Stimulated activated CD8-positive, alpha-beta memory T cell treated with anti-CD3 and anti-CD28 coated beads, Interleukin-2, amount 100 ng/mL, for 1 hour (primary cell): Measurements from ENCODE around the gene NPAS2.

Source experiments
- DNase-seq, 2 donors: peaks; one replicate each; pipeline ENCODE4 v3.0.0-alpha.2; 2020; ENCODE audit warnings: low read depth in 2 of 2

Gene NPAS2

DNA sequence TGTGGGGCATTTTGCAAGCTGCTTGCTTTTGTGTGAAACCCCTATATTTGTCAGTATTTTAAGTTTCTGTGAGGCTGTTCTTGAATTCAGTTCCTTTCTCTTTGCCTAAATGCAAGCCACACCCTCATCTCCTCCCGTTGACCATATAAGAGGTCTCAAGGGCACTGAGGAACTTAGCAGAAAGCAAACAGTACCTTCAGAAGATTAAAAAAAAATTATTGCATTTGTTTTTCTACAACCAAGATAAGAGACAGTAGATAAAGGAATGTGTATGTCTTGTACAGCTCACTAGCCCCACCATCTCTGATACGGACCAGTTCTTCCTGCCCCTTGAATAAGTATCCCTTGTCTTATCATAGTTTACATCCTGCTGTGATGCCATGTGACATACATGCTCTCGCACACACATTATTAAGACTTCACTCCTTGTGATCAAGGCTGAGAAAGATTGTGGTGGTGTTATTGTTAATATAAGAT lies 64.2 kb downstream of the NPAS2 start:
- no peak for DNase-seq

DNA sequence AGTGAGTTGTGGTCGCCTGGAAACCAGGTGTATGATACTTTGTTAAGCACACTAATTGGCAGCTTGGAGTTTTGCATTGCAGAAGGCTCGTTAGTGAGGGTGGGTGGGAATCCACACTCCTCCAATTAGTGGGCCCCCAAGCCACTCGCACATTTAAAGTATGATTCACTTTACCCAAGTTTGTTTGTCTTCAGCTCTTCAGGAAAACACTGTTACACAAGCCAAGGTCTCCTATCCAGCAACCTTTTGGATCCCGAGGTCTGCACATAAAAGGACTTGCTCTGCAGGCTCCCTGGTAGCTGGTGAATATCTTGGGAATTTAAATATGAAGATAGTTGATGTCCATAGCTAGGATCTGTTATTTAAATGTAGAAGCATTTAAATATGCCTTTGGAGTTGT lies 66.1 kb downstream of the NPAS2 start:
- DNase-seq: no peak

DNA sequence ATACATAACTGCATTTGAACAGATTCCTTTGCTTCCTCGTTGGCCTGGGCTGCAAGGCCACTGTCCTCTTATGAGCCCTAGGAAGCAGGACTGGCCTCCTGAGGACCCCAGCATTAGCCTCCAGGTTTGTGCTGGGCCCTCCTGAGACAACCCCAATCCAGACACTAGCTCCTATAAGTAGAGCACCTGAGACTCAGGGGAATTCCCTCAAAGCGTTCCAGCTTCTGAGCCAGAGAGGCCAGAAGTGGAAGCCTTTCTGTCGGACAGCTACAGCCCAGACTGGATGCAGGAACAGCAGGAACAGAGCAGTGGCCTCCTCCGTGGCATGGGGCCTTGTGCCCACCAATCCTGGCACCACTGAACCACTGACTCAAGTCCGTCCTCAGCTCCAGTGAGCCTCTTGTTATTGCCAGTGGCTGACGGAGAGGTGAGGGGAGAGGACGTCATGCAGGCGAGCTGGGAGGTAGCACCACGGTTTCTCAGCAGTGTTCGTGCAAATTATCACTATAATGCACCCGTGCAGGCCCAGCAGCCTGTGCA lies 67.2 kb downstream of the NPAS2 start:
- no peak for DNase-seq

DNA sequence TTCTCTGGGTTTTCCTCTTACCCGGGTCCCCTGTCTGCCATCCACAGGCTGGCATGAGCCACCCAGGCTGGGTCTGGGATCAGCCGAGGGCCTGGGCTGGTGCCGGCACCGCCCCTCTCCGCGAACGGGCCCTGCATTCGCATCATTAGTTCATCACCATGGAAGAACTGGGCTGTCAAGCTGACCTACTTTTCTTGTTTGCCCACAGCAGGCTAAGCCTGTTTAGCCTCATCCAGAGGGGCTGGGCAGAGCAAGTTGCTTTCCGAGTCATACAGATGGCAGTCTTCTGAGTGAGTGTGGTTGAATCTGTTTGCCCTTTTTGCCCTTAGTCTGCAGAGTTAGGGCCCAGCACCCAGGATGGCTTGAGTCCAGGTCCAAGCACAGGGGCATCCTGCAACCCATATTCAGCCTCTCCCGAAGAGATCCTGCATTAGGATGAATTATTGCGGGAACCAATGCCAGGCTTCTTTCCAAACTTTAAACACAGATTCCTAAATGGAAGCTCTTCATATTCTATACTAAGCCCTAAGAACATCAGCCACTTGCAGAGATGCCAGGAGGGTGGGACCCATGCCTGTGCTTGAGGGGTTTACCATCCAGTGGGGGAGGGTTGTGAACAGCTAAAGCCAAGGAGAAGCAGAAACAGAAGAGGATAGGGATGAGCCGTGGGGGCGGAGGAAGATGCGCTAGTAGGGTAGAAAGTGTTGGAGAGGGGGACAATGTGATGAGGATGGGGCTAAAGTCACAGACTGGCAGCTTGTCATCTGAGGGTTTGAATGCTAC lies 68.0 kb downstream of the NPAS2 start:
- DNase-seq: no peak

DNA sequence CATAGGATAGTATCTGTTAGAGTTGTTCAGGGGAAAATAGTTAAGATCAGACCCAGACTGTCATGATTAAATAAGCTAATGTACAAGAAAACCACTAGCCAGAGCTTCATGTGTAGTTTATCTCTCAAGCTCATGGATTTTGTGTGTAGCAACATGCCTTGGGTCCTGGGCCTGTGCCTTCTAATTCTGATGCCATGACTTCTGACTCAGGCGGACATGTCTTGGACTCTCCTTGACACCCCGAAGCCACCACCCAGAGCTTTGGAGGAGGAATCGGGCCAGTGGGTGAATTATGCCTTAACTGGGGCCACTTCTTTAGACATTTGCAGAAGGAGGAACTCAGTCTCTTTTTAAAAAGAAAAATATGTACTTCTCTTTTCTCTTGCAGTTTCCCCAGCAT lies 68.7 kb downstream of the NPAS2 start:
- DNase-seq: no peak

DNA sequence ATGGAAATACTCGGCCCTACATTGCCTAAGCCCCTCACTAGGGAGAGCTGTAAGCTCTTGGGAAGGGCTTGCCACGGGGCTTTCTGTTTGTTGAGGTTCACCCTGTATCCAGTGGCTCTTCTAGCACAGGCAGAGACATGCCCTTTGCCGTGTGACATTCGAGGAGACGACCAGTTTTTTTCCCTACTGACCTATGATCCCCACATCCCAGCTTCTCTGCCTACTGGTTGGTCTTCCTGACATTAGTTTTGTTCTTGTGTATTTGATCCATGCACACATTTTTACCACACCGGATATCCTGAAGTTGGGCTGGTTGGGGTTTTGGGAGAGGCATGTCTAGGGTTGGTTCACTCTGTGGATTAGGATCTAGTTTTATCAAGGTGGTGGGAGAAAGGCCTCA lies 69.3 kb downstream of the NPAS2 start:
- DNase-seq: no peak

DNA sequence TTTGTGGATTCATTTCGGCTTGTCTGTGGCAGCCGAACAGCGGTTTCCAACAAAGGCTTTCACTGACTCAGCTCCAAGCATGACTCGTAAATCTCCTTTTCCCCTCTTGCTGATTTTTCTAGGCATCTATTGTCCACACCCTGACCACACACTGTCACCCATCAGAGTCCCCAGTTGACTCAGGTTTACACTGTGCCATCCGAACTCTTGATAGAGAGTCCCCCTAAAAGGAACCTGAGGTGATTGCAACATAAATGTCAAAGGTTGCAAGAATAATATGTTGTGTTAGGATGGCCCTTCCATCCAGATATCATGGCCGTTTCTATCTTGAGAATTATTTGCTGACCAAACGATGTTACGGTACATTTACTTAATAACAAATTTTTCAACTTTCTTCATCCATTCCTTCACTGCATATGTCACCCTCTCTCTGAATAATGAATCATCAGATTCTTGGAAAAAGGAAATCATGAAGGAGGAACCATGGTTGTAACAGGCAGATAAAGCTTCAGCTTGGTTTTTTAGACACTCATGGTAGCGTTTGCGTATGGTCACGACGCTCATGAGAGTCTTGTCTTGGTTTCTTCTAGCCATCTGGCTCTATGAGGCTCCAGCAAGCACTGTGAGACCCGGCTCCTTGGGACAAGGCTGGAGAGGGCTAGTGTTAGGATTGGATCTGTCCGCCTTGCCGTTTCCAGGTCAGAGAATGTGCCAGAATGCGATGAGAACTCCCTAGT lies 72.1 kb downstream of the NPAS2 start:
- DNase-seq: no peak

DNA sequence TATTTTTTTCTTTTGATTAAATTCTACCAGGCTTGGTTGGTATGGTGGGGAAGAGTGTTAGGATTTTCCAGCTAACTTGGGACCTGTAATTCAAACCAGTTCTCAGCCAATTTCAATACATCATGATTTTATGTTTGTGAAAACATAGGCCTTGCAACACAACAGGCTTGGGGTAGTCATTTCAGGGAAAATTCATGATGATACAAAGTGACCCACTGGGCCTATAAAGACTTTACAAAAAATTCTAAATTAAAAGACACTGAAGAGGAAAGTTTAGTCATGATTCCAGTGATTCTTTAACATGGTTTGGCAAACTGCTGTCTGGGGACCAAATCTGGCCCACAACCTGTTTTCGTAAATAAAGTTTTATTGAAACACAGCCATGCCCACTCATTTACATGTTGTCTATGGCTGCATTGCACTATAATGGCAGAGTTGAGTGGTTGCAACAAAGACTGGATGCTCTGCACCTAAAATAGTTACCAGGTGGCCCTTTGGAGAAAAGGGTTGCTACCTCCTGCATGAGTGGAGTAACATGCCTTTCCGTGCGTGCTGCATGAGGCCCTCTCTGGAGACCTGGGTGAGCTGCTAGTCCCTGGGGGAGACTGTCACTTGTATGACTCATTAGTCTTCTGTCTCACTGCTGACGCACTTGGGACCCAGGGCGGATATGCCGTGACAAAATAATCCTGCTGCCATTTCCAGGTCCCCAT lies 73.6 kb downstream of the NPAS2 start:
- no peak for DNase-seq

DNA sequence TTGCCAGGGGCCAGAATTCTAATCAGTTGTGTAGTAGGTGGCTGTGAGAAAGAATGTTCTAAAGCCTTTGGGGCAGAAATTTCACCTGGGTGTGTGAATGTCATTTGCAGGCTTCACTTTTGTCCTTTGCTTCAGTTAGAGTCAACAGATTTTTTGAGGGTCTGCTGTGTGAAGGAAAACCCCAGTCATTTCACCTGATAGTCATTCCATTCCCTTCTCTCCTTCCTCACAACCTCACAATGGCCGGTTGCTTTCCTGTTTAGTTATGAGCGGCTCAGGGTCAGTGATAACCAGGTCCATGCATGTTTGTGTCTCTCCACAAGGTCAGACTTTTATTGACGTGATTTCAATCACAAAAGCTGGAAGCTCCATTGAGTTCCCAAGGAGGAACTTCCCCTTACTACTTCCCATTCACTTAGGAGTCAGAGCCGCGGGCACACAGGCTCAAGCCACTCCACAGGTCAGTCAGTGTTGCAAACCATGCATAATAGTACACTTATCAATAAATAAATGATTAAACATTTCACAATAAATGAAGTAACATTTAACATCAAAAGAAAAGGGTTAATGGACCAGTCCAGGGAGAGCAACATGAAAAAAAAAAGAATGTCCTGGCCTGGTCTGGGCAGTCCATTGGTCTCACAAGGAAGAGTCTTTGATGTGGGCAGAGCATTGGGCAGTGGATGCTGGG lies 74.3 kb downstream of the NPAS2 start:
- DNase-seq: no peak

DNA sequence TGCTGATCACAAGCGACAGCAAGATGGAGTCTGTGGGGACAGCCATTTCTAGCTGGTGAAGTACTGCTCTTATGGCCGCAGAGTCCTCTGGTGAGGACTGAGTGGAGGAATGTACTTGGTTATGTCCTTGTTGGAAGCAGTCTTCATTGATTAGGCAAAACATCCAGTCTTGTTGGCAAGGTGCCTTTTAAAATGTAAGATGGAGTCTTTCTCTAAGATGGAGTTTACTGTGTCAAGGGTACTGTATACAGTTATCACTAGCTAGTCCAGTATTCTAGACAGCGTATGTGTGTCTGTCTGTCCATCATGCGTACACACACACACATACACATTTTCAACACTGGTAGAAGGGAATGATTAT lies 74.8 kb downstream of the NPAS2 start:
- DNase-seq: no peak

DNA sequence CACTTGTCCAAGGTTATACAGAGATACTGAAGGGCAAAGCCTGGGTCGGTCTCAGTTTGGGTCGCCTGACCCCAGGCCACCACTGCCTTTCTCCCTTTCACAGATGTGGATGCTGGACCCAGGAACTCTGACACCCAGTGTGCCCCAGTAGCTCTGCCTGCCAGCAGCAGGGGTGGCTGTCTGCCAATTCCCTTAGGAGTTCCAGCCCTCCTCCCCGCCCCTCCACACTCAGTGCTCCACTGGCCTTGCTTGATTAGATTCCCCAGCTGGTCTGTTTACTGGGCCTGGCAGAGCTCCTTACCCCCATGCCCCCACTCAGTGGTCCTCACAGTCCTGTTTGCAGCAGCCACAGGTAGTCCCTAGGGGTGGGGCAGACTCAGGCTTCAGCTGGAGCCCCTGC lies 75.5 kb downstream of the NPAS2 start:
- no peak for DNase-seq

DNA sequence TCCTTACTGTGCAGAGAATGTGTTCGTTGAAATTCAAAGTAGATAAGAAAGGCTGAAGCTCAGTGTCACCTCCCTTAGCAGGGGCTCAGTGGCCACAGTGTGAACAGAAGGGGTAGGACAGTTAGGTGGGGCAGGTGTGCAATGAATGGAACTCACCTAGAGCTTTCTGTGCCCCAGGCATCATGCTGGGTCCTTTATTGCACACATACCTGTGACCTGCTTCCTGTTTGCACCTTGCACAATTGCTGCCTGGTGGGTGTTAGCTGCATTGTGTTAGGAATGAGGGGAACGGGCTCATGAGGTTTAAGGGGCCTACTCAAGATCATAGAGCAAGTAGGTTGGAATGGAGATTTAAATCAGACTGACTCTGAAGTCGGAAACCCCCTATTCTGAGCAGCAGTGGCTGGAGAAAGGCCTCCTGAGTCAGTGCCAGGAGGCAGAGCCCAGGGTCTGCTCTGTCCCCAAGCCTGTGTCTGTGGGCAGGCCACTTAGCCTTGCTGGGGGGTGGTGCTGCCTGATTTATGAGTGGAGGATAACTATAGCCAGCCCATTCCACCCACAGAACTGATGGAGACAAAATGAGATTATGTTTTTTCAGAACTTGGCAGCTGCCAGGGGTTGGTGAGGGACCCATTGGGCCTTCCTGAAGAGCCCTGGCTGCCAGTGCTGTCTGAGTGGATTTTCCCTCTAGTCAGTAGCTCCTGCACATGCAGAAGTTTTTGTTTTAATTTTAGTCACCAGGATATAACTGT lies 76.2 kb downstream of the NPAS2 start:
- no peak for DNase-seq

DNA sequence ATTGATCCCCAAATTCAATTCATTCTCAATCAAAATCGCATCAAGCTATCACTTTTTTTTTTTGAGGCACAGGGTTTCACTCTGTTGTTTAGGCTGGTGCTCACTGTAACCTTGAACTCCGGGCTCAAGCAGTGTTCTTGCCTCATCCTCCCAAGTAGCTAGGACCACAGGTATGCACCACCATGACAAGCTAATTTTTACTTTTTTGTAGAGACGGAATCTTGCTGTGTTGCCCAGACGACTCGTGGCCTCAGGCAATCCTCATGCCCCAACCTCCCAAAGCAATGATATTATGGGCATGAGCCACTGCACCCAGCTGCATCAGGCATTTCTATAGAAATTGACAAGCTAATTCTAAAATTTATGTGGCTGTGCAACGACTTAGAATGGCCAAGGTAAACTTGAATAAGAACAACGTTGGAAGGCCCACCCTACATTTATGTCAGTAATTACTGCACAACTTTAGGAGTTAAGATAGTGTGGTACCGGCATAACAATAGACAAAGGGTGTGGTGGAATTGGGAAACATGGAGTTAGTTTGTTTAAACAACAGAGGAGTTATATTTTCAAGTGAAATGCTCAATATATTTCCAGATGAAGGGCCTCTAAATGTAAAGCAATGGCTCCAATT lies 78.2 kb downstream of the NPAS2 start:
- no peak for DNase-seq

DNA sequence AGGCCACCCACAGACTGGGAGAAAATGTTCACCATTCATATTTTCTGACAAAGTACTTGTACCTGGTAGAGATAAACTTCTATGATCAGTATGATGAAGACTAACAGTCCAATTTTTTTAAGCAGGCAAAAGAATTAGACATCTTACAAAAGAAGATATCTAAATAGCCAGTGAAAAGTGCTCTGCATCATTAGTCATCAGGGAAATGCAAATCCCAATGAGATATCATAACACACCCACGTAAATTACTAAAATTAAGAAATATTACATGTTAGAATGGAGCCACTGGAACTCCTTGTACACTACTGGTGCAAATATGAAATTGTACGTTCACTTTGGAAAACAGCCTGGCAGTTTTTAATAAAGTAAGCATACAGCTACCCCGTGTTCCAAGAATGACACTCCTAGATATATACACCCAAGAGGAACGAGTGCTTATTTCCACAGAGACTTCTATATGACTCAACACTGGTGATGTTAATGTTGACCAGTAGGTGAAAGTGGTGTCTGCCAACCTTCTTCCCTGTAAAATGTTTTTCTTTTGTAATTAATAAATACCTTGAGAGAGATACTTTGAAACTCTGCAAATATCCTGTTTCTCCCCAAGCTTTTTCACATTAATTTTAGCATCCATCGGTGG lies 80.3 kb downstream of the NPAS2 start:
- no peak for DNase-seq

DNA sequence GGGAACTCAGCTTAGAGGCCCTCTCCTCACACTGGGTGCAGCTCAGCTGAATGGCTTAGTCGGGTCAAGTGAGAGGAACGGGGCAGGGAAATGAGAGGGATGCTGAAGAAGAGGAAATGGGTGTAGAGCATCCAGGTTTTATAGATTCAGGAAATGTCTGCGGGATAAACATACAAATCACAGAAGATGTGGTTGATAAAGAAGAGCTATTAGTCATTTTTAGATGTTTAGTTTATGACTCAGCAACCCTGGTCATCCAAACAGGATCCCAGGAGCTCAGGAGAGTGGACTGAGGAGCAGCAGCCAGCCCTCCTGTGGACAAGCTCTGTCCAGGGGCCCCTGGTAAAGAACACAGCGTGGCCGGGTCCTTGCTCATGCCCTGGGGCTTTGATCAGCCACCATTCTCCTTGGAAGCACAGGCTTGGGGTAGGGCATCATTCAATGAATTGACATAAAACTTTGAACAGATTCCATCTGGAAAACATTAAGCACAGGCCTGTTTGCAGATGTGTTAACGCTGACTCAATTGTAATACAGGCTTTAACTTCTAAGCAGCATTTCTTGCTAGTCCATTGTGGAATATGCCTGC lies 83.0 kb downstream of the NPAS2 start:
- DNase-seq: no peak

DNA sequence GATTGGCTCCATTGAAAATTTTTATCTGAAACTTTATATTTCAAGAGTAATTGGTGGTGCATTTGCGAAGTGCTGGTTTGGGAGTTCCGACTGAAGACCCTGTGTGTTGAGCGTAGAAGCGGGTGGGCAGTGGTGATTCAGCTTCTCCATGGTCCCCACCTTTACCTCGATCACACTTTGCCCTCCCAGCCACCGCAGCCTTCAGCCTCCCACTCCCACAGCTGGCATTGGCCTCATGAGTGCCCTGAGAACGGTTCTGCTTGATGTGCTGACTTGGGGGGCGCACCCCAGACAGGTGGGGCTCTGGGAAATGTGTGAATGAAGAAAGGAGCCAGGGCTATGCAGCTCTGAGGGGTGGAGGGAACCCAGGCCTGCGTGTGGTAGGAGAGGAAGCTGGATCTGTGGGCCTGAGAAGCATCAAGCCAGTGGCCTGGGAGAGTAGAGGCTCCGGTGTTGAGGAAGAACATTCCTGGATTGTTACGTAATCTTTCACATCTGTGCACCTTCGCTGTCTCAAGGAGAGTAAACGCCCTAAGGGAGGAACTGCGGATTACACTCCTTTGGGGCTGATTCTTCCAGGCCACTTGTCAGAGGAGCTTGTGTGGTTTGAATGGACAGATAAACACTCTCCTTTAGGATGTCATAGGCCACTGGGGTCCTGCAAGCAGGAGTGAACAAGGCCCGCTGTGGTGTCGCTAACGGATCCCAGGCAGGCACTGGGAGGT lies 83.8 kb downstream of the NPAS2 start:
- DNase-seq: no peak

DNA sequence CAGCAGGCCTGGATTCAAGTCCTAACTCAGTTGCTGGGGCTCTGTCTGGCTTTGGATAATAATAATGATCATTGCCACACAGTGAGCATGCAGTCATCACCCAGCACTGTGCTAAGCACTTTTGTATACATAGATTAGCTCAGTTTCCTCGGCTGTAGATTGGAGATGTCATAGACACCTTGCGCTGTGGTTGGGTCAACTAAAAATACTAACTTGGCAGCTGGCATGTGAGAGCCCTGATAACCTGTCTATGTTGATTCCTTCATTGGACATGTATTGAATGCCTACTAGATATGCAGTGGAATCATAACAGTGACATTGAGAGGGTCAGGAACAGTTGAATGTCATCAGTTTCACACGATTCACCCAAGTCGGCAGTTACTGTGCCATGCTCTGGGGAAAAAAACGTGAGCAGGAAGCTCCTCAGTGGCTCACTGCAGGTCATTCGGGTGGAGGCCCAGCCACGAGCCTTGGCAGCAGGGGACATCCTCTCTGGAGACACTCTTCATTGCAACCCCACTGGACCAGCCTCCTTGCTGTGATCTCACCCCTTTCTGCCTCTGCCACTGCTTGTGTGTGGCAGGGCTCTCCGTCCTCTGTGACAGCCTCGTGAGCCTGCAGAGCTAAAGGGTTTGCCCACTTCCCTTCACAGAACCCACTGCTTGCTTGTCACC lies 85.3 kb downstream of the NPAS2 start:
- DNase-seq: no peak

DNA sequence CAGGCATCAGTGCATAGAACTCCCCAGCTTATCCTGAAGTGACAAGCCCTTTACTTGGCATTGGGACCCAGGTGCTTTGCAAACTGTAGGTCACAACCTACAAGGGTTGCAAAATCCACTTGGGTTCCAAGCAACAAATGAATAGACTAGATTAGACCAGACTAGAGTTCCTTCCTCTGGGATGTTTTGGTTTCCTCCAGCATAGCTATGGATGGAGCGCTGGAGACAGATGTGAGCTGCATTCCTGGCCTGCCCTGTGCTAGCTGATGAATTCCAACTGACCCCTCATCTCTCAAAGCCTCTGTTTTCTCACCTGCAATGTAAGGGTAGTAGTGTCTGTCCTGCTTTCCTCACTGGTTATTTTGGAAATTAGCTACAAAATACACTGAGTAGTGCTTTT lies 86.2 kb downstream of the NPAS2 start:
- no peak for DNase-seq

DNA sequence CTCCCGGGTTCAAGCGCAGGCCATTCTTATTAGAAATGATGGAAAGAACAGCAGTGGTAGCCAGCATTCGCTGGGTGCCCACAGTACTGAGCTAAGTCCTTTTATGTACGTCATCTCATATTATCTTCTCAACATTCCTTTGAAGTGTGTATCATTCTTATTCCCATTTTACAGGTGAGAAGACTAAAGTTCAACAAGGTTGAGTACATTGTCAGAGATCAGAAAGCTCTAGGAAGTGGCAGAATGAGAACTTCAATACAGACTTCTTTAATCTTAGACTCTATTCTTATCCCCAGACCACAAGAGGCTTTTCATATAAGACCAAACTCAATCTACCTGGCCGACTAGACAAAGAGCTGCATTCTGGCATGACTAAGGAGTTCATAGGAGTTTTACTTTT lies 86.7 kb downstream of the NPAS2 start:
- no peak for DNase-seq
